Natural killer cell treated with Interleukin-12 subunit alpha and Interleukin-12 subunit beta and Interleukin-15 and Interleukin-18, amount 100 ng/mL, for 72 hours (primary cell): Measurements from ENCODE around the gene HTRA3. TPM values are rescaled to one million over a fixed set of nuclear protein-coding genes. Genes with fewer than 3 reads are reported as not detected.

ENCODE experiments used
- ATAC-seq, 2 donors: fragments of 150-1000 bp; cut with Tn5 transposase in 1 of 2; sonication (Bioruptor Pico), chemical (Tn5 transposase) in 1 of 2; 2 replicates each; pipeline ENCODE4 v1.10.0; 2021
- DNase-seq: peaks from one replicate; pipeline ENCODE4 v3.0.0; 2022; ENCODE audit warnings: low spot score
- H3K27ac Mint-ChIP-seq, 2 donors: 1 replicate in 1 of 2; 2 replicates in 1 of 2; pipeline ENCODE4 v1.8.0; 2022; ENCODE audit warnings: mixed read lengths in 2 of 2, mild to moderate bottlenecking in 1 of 2, moderate library complexity in 1 of 2
- H3K27me3 Mint-ChIP-seq, 2 donors: 1 replicate in 1 of 2; 2 replicates in 1 of 2; pipeline ENCODE4 v1.8.0; 2022; ENCODE audit warnings: mixed read lengths in 2 of 2
- H3K36me3 Mint-ChIP-seq: one replicate; pipeline ENCODE4 v1.8.0; 2022; ENCODE audit warnings: mixed read lengths
- H3K4me1 Mint-ChIP-seq, 2 donors: 1 replicate in 1 of 2; 2 replicates in 1 of 2; pipeline ENCODE4 v1.8.0; 2022; ENCODE audit warnings: low read depth in 2 of 2, mixed read lengths in 2 of 2, mild to moderate bottlenecking in 1 of 2
- H3K4me3 Mint-ChIP-seq: one replicate; pipeline ENCODE4 v1.8.0; 2022; ENCODE audit warnings: mixed read lengths
- H3K9me3 Mint-ChIP-seq: 2 replicates; pipeline ENCODE4 v1.8.0; 2022; ENCODE audit warnings: mixed read lengths
- total RNA-seq, 2 donors: library from RNA; stranded (reverse); gene quantifications; one replicate each; pipeline ENCODE4 v1.2.3, GENCODE V29; 2022

Gene HTRA3
- not detected for total RNA-seq

- Mint-ChIP-seq H3K9me3 (no peaks in the 10 kb centered on the region), H3K27me3 (peaks cover 0 to 30% of the 10 kb centered on the region in 2 donors), H3K27ac (no peak within 1 kb of the TSS), H3K4me3 (no peak within 1 kb of the TSS), H3K4me1 (no peaks in the 10 kb centered on the region), H3K36me3 (no peaks in the 10 kb centered on the region)
- ATAC-seq, result peak in 1 of 2 donors; percentile 16
- DNase-seq, result no peak
These were observed at the start of gene HTRA3 for GRCh38 chr4:8269535-8270417. Gene HTRA3, plus strand, starts transcription at chr4:8269754. Its CDS starts 215 bp downstream, at chr4:8269969.

- Mint-ChIP-seq H3K36me3 (no peaks in the 10 kb centered on the region), H3K4me1 (peaks cover 0 to 5% of the 10 kb centered on the region in 2 donors), H3K27ac (no peak overlapping the region), H3K9me3 (no peaks in the 10 kb centered on the region), H3K4me3 (no peak overlapping the region), H3K27me3 (no peaks in the 10 kb centered on the region)
- ATAC-seq (no peak), DNase-seq (no peak)
These were observed 48.7 kb upstream of the HTRA3 start for GRCh38 chr4:8220661-8221450.

- Mint-ChIP-seq H3K4me1 (peaks cover 0 to 5% of the 10 kb centered on the region in 2 donors), H3K36me3 (no peaks in the 10 kb centered on the region), H3K9me3 (no peaks in the 10 kb centered on the region), H3K27ac (no peak overlapping the region), H3K4me3 (no peak overlapping the region), H3K27me3 (no peaks in the 10 kb centered on the region)
- DNase-seq (no peak), ATAC-seq (peak in 1 of 2 donors; percentile 34)
These were observed 48.1 kb upstream of the HTRA3 start for GRCh38 chr4:8221476-8221875.

GRCh38 chr4:8221985-8222384 lies 47.6 kb upstream of the HTRA3 start:
- ATAC-seq, result no peak
- no peaks in the 10 kb centered on the region for H3K27me3 Mint-ChIP-seq
- no peak for DNase-seq
- no peak overlapping the region for H3K4me3 Mint-ChIP-seq
- H3K27ac Mint-ChIP-seq, result no peak overlapping the region
- peaks cover 0 to 5% of the 10 kb centered on the region in 2 donors for H3K4me1 Mint-ChIP-seq
- H3K9me3 Mint-ChIP-seq, result no peaks in the 10 kb centered on the region
- H3K36me3 Mint-ChIP-seq, result no peaks in the 10 kb centered on the region

GRCh38 chr4:8222609-8223388 lies 46.8 kb upstream of the HTRA3 start:
- DNase-seq (no peak), ATAC-seq (no peak)
- Mint-ChIP-seq H3K4me3 (no peak overlapping the region), H3K9me3 (no peaks in the 10 kb centered on the region), H3K36me3 (no peaks in the 10 kb centered on the region), H3K27me3 (no peaks in the 10 kb centered on the region), H3K4me1 (peaks cover 0 to 5% of the 10 kb centered on the region in 2 donors), H3K27ac (no peak overlapping the region)

GRCh38 chr4:8224267-8224974 lies 45.1 kb upstream of the HTRA3 start:
- no peaks in the 10 kb centered on the region for H3K9me3 Mint-ChIP-seq
- no peak overlapping the region for H3K4me3 Mint-ChIP-seq
- H3K36me3 Mint-ChIP-seq, result no peaks in the 10 kb centered on the region
- peaks cover 5% of the 10 kb centered on the region in 2 donors for H3K4me1 Mint-ChIP-seq
- ATAC-seq (no peak), DNase-seq (no peak)
- H3K27ac Mint-ChIP-seq, result no peak overlapping the region
- no peaks in the 10 kb centered on the region for H3K27me3 Mint-ChIP-seq

- no peak for DNase-seq
- ATAC-seq, result no peak
- H3K36me3 Mint-ChIP-seq, result no peaks in the 10 kb centered on the region
- no peak overlapping the region for H3K4me3 Mint-ChIP-seq
- no peaks in the 10 kb centered on the region for H3K9me3 Mint-ChIP-seq
- H3K27ac Mint-ChIP-seq, result no peak overlapping the region
- H3K27me3 Mint-ChIP-seq, result no peaks in the 10 kb centered on the region
- H3K4me1 Mint-ChIP-seq, result peaks cover 5% of the 10 kb centered on the region in 2 donors
These were observed 44.5 kb upstream of the HTRA3 start for GRCh38 chr4:8224975-8225625.

- ATAC-seq (no peak), DNase-seq (no peak)
- no peaks in the 10 kb centered on the region for H3K27me3 Mint-ChIP-seq
- no peaks in the 10 kb centered on the region for H3K9me3 Mint-ChIP-seq
- no peaks in the 10 kb centered on the region for H3K36me3 Mint-ChIP-seq
- no peak overlapping the region for H3K4me3 Mint-ChIP-seq
- peaks cover 5 to 8% of the 10 kb centered on the region in 2 donors for H3K4me1 Mint-ChIP-seq
- H3K27ac Mint-ChIP-seq, result no peak overlapping the region
These were observed 43.7 kb upstream of the HTRA3 start for GRCh38 chr4:8225706-8226443.

GRCh38 chr4:8227201-8227770 lies 42.3 kb upstream of the HTRA3 start:
- H3K9me3 Mint-ChIP-seq, result no peaks in the 10 kb centered on the region
- H3K4me3 Mint-ChIP-seq, result no peak overlapping the region
- H3K27ac Mint-ChIP-seq, result no peak overlapping the region
- ATAC-seq (no peak), DNase-seq (no peak)
- no peaks in the 10 kb centered on the region for H3K27me3 Mint-ChIP-seq
- H3K36me3 Mint-ChIP-seq, result no peaks in the 10 kb centered on the region
- H3K4me1 Mint-ChIP-seq, result peaks cover 0 to 11% of the 10 kb centered on the region in 2 donors

GRCh38 chr4:8227771-8228318 lies 41.7 kb upstream of the HTRA3 start:
- H3K27ac Mint-ChIP-seq, result no peak overlapping the region
- peaks cover 0 to 11% of the 10 kb centered on the region in 2 donors for H3K4me1 Mint-ChIP-seq
- no peaks in the 10 kb centered on the region for H3K27me3 Mint-ChIP-seq
- ATAC-seq (no peak), DNase-seq (no peak)
- H3K36me3 Mint-ChIP-seq, result no peaks in the 10 kb centered on the region
- no peak overlapping the region for H3K4me3 Mint-ChIP-seq
- no peaks in the 10 kb centered on the region for H3K9me3 Mint-ChIP-seq

GRCh38 chr4:8228319-8229250 lies 41.0 kb upstream of the HTRA3 start:
- peaks cover 0 to 11% of the 10 kb centered on the region in 2 donors for H3K4me1 Mint-ChIP-seq
- ATAC-seq (peak; percentile 48 to 55), DNase-seq (no peak)
- no peaks in the 10 kb centered on the region for H3K9me3 Mint-ChIP-seq
- no peak overlapping the region for H3K4me3 Mint-ChIP-seq
- no peaks in the 10 kb centered on the region for H3K36me3 Mint-ChIP-seq
- H3K27ac Mint-ChIP-seq, result no peak overlapping the region
- no peaks in the 10 kb centered on the region for H3K27me3 Mint-ChIP-seq
